SKM-1 treated with dmso at 0.1 percent for 144 hours (cell line): ENCODE results near the gene SPIB.
"Not testable (repeated sequence)": the region's sequence is repeated elsewhere in the genome, so short reads cannot be mapped to it uniquely, and the experiment has no call there.

Experiments used
- DNase-seq: peaks from one replicate; lab custom pipeline; 2025; ENCODE audit not compliant: unreplicated experiment; lab: John Stamatoyannopoulos, UW

Gene SPIB

GRCh38 chr19:50435221-50435620 is 16.5 kb downstream of the SPIB start:
- DNase-seq, result no peak

GRCh38 chr19:50435627-50436026 is 16.9 kb downstream of the SPIB start:
- no peak for DNase-seq

- no peak for DNase-seq
Measured at GRCh38 chr19:50437862-50438449, 19.2 kb downstream of the SPIB start.

- not testable (repeated sequence) for DNase-seq
Measured at GRCh38 chr19:50439130-50439529, 20.4 kb downstream of the SPIB start.

- DNase-seq, result no peak
Measured at GRCh38 chr19:50444059-50444458, 25.3 kb downstream of the SPIB start.

- no peak for DNase-seq
Measured at GRCh38 chr19:50447053-50447452, 28.3 kb downstream of the SPIB start.

- DNase-seq, result no peak
Measured at GRCh38 chr19:50447750-50448149, 29.0 kb downstream of the SPIB start.

GRCh38 chr19:50449236-50449899 is 30.6 kb downstream of the SPIB start:
- DNase-seq, result no peak

GRCh38 chr19:50450369-50451222 is 31.9 kb downstream of the SPIB start:
- DNase-seq, result no peak

- DNase-seq, result no peak
Measured at GRCh38 chr19:50451223-50451534, 32.4 kb downstream of the SPIB start.

- no peak for DNase-seq
Measured at GRCh38 chr19:50453243-50453642, 34.5 kb downstream of the SPIB start.

- no peak for DNase-seq
Measured at GRCh38 chr19:50455992-50456391, 37.3 kb downstream of the SPIB start.

GRCh38 chr19:50457300-50457699 is 38.6 kb downstream of the SPIB start:
- no peak for DNase-seq

- no peak for DNase-seq
Measured at GRCh38 chr19:50458396-50459066, 39.8 kb downstream of the SPIB start.

GRCh38 chr19:50459067-50459456 is 40.3 kb downstream of the SPIB start:
- DNase-seq, result no peak

- DNase-seq, result no peak
Measured at GRCh38 chr19:50459638-50460037, 40.9 kb downstream of the SPIB start.

- DNase-seq, result no peak
Measured at GRCh38 chr19:50460161-50460765, 41.5 kb downstream of the SPIB start.

GRCh38 chr19:50461066-50461875 is 42.5 kb downstream of the SPIB start:
- DNase-seq, result peak; percentile 16

GRCh38 chr19:50462970-50463369 is 44.2 kb downstream of the SPIB start:
- DNase-seq, result no peak

- no peak for DNase-seq
Measured at GRCh38 chr19:50464348-50464747, 45.6 kb downstream of the SPIB start.
